SJSA1 (cell line): Measurements from ENCODE around the gene ZNG1B. TPM values are rescaled to one million over a fixed set of nuclear protein-coding genes. Genes with fewer than 3 reads are reported as not detected.
A peak's percentile ranks its signal among the peaks of the same experiment; 100 is the strongest.
"Not testable (repeated sequence)": the region's sequence is repeated elsewhere in the genome, so short reads cannot be mapped to it uniquely, and the experiment has no call there.

Source experiments
- DNase-seq, 2 experiments: peaks; one replicate each; pipeline ENCODE4 v3.0.0-alpha.2; 2015 to 2020; ENCODE audit warnings: low spot score in 2 of 2, low read depth in 1 of 2
- H3K27ac ChIP-seq: fragments of 250-450 bp; sonication (Bioruptor Pico); 2 replicates; pipeline ENCODE4 v1.5.1; 2020; ENCODE audit warnings: mild to moderate bottlenecking, moderate library complexity
- H3K27me3 ChIP-seq: fragments of 250-450 bp; sonication (Bioruptor Pico); replicated peaks from 2 replicates; pipeline ENCODE4 v1.5.1; 2020; ENCODE audit warnings: mild to moderate bottlenecking, moderate library complexity
- H3K36me3 ChIP-seq: fragments of 250-450 bp; sonication (Bioruptor Pico); 2 replicates; pipeline ENCODE4 v1.5.1; 2020; ENCODE audit warnings: mild to moderate bottlenecking
- H3K4me1 ChIP-seq: fragments of 250-450 bp; sonication (Bioruptor Pico); replicated peaks from 2 replicates; pipeline ENCODE4 v1.6.1; 2021; ENCODE audit warnings: mild to moderate bottlenecking
- H3K4me3 ChIP-seq: fragments of 250-450 bp; sonication (Bioruptor Pico); 2 replicates; pipeline ENCODE4 v1.5.1; 2020; ENCODE audit warnings: mild to moderate bottlenecking
- H3K9me3 ChIP-seq: fragments of 250-450 bp; sonication (Bioruptor Pico); replicated peaks from 2 replicates; pipeline ENCODE4 v1.5.1; 2020; ENCODE audit warnings: mild to moderate bottlenecking
- total RNA-seq: library from RNA; depleted of rRNA; stranded (reverse); fragments of >200 nt; shearing (Covaris generic); gene quantifications from 2 replicates; pipeline ENCODE4 v1.2.3, GENCODE V29; 2014; rRNA removed

The ZNG1B gene
- 41.6 and 44.9 TPM in 2 replicates for total RNA-seq

DNA sequence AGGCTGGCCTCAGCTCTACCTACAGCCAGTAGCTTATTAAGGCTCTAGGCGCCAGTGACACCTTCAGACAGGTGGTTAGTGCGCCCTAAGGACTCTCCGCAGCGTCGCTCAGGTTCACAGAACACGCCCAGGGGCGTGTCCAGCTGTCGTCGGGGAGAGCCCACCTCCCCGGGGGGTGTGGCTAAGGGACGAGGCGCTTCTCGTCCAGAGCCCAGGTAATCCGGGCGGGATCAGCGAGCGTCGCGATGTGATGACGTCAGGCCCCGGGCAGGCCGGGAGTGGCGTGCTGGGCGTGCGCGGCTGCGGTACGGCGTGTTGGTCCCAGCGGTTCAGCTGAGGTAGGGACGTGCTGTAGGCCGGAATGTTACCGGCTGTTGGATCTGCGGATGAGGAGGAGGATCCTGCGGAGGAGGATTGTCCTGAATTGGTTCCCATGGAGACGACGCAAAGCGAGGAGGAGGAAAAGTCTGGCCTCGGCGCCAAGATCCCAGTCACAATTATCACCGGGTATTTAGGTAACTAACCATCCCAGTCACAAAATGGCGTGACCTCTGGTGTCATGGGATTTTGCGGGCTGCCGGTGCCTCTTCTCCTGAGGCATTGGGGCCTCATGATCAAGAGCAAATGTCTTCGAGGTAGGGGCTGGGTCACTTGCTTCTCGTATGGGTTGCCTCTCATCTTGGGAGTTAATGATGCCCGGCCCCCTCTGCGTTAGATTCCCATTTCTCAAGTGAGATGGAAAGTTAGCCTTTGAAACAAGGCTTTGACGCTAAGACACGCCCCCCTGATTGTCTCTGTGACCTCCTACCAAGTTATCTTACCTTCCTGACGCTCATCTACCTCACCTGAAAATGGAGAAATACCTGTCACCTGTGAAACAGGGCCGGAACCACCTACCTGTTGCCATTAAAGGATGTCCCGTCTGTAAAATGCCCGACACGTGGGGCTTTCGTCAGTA is at the start of gene ZNG1B:
Gene ZNG1B, plus strand, starts transcription at position 184 of the 958 bp plus-strand sequence. Its CDS starts 178 bp downstream, at position 362.
- H3K27me3 ChIP-seq, H3K4me1 ChIP-seq, H3K9me3 ChIP-seq, H3K27ac ChIP-seq, H3K36me3 ChIP-seq: not testable (repeated sequence)
- peak; percentile 0 to 76 for DNase-seq
- H3K4me3 ChIP-seq = peak within 1 kb of the TSS; percentile 24

DNA sequence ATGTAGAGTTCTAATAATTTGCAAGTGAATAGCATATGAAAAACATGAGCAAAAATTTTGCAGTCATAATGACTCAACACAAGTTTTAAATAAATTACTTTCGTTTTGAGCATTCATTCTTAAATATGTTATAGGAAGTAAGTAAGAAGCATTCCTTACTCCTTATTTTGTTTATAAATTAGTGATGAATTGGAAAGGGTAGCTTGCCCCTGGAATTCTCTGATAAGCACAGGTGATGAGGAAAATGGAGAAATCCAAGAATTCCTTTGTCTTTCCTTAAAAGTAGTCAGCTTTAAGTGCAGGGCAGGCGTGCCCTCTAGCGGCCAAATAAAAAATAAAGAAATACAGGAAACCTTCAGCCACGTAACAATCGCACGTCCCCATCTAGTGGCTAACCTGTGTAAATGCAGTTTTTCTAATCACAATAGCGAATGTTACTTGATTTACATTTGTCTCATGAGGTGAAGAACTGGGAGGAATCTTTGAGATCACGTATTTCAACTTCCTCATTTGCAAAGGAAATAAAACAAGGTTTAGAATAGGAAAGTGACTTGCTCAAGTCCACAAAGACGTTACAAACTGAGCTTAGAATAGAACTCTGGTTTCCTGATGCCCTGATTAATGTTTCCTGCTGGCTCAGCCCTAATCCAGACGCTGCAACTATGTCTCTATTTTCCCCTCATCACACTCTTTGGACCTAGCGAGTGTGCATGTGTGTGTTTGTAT is 47.2 kb upstream of the ZNG1B start:
- Histone ChIP-seq H3K4me3 (no peak overlapping the region), H3K27ac (no peak overlapping the region), H3K36me3 (no peaks in the 10 kb centered on the region), H3K4me1 (no peaks in the 10 kb centered on the region), H3K27me3 (no peaks in the 10 kb centered on the region), H3K9me3 (no peaks in the 10 kb centered on the region)
- peak; percentile 65 to 76 for DNase-seq

DNA sequence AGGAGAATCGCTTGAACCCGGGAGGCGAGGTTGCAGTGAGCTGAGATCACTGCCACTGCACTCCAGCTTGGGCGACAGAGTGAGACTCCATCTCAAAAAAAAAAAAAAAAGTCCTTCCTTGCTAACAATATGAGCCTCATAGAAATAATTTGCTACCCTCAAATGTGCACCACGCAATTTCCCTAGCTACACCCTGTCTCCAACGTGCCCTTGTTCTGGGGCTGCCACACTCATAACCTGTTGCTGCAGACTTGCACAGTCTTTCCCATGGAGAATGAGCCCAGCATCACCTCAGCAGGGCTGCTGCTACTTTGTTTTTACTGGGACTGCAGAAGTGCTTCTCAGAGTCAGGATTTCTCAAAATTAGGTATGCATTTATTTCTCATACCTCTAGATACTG is 46.4 kb upstream of the ZNG1B start:
- no peak overlapping the region for H3K27ac ChIP-seq
- no peak for DNase-seq
- H3K36me3 ChIP-seq = no peaks in the 10 kb centered on the region
- H3K4me1 ChIP-seq = no peaks in the 10 kb centered on the region
- H3K9me3 ChIP-seq = no peaks in the 10 kb centered on the region
- H3K27me3 ChIP-seq = no peaks in the 10 kb centered on the region
- H3K4me3 ChIP-seq = no peak overlapping the region

DNA sequence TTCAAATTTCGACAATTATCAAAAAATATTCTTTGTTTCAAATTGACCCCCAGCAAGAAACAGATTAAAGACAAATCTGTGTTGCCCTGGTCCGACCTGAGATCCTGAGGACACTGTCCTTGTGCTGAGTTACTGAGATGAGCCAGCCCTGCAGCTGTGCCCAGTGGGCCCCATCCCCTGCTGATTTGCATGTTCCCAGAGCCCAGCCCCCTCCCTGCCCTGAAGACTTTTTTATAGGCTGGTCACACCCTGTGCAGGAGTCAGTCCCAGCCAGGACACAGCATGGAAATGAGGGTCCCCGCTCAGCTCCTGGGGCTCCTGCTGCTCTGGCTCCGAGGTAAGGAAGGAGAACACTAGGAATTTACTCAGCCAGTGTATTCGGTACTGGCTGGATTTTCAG is 31.4 kb upstream of the ZNG1B start:
- H3K4me3 ChIP-seq = no peak overlapping the region
- DNase-seq = no peak
- no peak overlapping the region for H3K27ac ChIP-seq
- H3K4me1 ChIP-seq = no peaks in the 10 kb centered on the region
- no peaks in the 10 kb centered on the region for H3K36me3 ChIP-seq
- no peaks in the 10 kb centered on the region for H3K9me3 ChIP-seq
- no peaks in the 10 kb centered on the region for H3K27me3 ChIP-seq

DNA sequence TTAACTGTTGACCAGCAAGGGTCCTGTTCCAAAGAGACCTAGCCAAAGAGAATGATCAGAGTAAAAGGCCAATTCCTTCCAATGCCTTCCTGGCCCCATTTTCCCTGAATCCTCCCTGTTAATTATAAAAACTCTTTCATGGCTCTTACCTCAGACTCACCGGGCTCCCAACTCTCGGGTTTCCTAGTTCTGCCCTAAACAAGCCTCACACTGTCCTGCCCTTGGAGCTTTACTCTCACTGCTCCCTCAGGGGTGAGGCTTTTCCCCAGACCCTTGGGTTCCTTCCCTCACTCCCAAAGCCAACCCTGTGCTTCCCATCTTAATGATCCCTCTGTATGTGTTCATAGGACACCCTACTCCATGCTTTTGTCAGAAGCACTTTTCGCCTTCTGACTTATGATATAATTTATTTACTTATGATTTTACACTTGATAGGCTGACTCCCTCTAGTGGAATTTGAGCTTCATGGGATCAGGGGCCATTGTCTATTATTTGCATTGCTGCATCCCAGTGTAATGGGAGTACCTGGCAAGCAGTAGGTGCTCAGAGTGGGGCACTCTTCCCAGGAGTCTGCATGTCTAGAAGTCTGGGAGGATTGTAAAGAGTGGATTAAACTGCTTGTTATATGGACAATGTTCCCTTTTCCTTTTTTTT is 29.9 kb upstream of the ZNG1B start:
- H3K9me3 ChIP-seq = no peaks in the 10 kb centered on the region
- no peaks in the 10 kb centered on the region for H3K36me3 ChIP-seq
- H3K4me1 ChIP-seq = no peaks in the 10 kb centered on the region
- H3K27me3 ChIP-seq = no peaks in the 10 kb centered on the region
- no peak overlapping the region for H3K27ac ChIP-seq
- no peak overlapping the region for H3K4me3 ChIP-seq
- DNase-seq = no peak

DNA sequence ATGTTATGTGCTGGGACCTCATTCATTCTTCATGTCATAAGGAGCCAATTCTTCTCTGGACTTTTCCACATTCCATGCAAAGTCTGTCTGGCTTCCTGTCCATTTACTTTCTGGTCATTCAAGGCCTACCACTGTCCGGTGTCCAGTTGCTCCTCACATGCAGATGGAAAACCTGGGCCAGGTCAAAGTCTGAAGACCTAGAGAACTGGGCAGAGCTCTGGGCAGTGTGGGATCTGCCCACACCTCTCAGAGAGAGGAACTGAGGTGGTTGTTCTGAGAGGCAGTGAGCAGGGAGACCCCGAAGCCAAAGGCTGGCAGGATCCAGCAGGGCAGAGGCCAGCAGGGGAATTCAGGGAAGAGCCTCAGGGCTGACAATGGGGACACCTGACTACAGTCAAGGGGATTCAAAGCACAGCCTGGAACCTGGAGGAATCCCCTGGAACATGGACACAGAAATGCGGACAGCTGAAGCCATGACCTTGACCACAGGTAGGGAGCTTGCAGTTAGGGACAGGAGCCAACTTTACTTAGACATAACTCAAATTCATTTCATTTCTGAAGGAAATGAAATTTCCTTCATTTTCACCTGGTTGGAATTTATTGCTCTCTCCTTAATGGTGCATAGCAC is 25.7 kb upstream of the ZNG1B start:
- not testable (repeated sequence) for H3K36me3 ChIP-seq, DNase-seq, H3K27ac ChIP-seq, H3K4me1 ChIP-seq, H3K9me3 ChIP-seq, H3K4me3 ChIP-seq, H3K27me3 ChIP-seq

DNA sequence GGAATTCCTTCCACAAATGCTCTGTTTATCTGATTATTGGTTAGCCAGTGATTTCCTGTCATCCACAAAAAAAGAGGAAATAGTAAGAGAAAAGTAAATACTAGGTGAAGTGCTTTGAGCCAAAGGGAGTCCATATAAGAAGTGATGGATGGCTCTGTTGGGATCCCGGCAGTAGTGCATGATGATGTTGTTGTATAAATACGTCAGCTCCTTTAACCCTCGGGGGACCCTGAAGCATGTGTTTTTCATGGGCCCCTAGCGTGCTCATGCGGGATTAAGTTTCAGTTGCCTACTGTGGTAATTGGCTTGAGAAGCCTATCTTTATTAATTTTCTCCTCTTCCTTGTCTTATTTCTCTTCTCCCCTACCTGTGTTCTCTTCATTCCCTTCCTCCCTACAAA is 24.7 kb upstream of the ZNG1B start:
- not testable (repeated sequence) for H3K27me3 ChIP-seq, H3K36me3 ChIP-seq, H3K9me3 ChIP-seq, H3K4me3 ChIP-seq, H3K4me1 ChIP-seq, DNase-seq, H3K27ac ChIP-seq

DNA sequence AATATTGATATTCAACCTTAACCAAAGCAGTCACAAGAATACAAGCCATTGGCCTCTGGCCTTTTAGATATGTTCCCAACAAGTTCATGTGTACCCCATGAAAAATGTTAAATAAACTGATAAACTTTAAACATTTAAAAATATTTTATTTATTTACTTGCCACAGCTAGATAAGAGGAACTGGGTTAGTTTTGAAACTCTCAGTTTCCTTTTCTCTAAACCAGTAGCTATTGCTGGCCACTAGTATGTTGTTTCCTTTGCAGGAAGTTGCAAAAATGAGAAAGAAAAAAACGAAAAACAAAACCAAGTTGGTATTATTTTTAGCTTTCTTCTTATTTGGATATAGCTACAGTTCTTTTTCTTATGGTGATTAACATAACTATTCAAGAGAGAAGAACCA is 5.7 kb upstream of the ZNG1B start:
- not testable (repeated sequence) for H3K4me1 ChIP-seq, H3K27me3 ChIP-seq, H3K27ac ChIP-seq, DNase-seq, H3K4me3 ChIP-seq, H3K36me3 ChIP-seq, H3K9me3 ChIP-seq

DNA sequence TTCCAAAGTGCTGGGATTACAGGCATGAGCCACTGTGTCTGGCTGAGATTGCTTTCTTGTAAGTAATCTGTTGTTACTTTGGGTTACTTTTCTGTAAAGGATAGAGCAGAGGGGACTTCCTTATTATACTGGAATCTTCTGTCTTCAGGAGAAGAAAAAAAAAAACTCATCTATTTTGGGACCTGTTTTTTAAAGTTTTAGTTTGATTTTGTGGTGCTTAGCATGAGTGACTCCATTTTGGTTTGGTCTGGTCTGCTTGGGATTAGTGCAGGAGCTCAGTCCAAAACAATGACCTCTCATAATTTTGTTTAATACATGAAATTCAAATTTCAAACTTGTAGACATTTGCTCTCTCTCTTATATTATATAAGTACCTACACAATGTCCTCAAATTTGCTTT is 4.0 kb upstream of the ZNG1B start:
- not testable (repeated sequence) for H3K27ac ChIP-seq, H3K27me3 ChIP-seq, H3K36me3 ChIP-seq, DNase-seq, H3K9me3 ChIP-seq, H3K4me3 ChIP-seq, H3K4me1 ChIP-seq

DNA sequence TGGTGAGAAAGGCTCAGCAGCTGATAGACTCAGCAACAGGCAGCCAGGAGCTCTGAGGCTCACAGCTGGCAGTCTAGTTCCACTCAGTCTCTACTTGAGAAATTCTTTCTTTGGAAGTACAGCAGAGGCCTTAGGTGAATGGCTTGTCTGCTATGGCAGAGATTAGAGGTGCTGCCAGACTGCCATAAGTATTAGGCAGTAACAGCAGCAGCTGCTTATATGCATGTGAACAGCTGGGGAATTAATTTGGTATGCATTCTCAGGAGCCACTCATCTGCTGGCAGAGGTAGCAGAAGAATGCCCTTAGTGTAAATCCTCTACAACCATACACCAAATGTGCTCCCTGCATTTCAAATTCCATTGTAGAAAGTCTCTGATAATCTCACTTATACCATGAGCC is 28.3 kb downstream of the ZNG1B start:
- H3K36me3 ChIP-seq, DNase-seq: not testable (repeated sequence)

DNA sequence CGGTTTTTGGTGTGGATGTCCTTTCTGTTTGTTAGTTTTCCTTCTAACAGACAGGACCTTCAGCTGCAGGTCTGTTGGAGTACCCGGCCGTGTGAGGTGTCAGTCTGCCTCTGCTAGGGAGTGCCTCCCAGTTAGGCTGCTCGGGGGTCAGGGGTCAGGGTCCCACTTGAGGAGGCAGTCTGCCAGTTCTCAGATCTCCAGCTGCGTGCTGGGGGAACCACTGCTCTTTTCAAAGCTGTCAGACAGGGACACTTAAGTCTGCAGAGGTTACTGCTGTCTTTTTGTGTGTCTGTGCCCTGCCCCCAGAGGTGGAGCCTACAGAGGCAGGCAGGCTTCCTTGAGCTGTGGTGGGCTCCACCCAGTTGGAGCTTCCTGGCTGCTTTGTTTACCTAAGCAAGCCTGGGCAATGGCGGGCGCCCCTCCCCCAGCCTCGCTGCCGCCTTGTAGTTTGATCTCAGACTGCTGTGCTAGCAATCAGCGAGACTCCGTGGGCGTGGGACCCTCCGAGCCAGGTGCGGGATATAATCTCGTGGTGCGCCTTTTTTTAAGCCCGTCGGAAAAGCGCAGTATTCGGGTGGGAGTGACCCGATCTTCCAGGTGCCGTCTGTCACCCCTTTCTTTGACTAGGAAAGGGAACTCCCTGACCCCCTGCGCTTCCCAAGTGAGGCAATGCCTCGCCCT is 39.3 kb downstream of the ZNG1B start:
- not testable (repeated sequence) for H3K36me3 ChIP-seq, H3K9me3 ChIP-seq, H3K4me3 ChIP-seq, H3K4me1 ChIP-seq, H3K27me3 ChIP-seq, DNase-seq, H3K27ac ChIP-seq

More for the DNA sequence above, 28.3 kb downstream of the ZNG1B start:
- not testable (repeated sequence) for H3K9me3 ChIP-seq, H3K4me1 ChIP-seq, H3K27me3 ChIP-seq, H3K27ac ChIP-seq, H3K4me3 ChIP-seq

DNA sequence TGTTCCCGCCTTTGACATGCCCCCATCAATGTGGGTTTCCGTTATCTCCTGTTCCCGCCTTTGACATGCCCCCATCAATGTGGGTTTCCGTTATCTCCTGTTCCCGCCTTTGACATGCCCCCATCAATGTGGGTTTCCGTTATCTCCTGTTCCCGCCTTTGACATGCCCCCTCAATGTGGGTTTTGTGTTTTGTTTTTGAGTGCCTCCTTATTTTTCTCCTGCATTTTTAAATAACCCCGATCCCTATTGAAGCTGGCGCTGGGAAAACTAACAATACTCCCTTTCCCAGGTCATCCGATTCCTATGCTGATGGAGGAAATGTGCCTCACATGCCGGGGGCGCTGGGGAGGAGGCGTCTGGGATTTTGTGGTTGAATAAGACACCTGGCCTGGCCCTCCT is 59.0 kb downstream of the ZNG1B start:
- not testable (repeated sequence) for H3K4me3 ChIP-seq, H3K36me3 ChIP-seq, H3K9me3 ChIP-seq, H3K27ac ChIP-seq, H3K27me3 ChIP-seq, H3K4me1 ChIP-seq, DNase-seq

DNA sequence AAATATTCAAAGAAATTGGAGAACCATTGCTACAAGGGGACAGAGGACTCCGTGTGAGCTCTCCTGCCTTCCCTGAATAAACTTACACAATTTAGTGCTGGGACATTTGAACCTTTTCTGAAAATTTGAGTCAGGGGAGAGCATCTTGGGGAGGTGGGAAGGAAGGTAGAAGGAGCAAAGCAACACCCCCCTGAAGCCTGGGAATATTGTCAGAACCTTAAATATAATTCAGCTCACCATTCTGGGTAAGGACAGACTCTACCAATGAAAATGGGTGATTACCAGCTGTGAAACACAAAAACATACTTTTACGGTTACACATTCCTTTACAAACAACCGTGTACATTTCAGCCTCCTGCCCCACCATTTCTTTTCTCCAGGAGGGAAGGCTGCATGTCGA is 60.9 kb downstream of the ZNG1B start, which contains the start of gene FOXD4L1:
Gene FOXD4L1, plus strand, starts transcription at position 301 of the 400 bp plus-strand sequence. CDS start 592 bp downstream, outside the sequence.
- not testable (repeated sequence) for H3K4me1 ChIP-seq, H3K4me3 ChIP-seq, H3K27ac ChIP-seq, H3K27me3 ChIP-seq, DNase-seq, H3K9me3 ChIP-seq, H3K36me3 ChIP-seq
